Tibial artery (tissue), 4 donors: ENCODE measurements around the gene TMEM44.
A peak's percentile ranks its signal among the peaks of the same experiment; 100 is the strongest.
"Not testable (repeated sequence)": the region's sequence is repeated elsewhere in the genome, so short reads cannot be mapped to it uniquely, and the experiment has no call there.

Experiments used
- DNase-seq, 2 donors: peaks; one replicate each; pipeline ENCODE4 v3.0.0-alpha.2; 2019
- H3K27ac ChIP-seq, 2 donors: fragments of 200-600 bp; sonication (generic) in 1 of 2; 1 replicate in 1 of 2; 2 replicates in 1 of 2; pipeline ENCODE4 v1.5.1; 2018 to 2019; ENCODE audit warnings: mild to moderate bottlenecking in 1 of 2
- H3K27me3 ChIP-seq, 2 donors: fragments of 200-600 bp; sonication (generic) in 1 of 2; one replicate each; pipeline versions ENCODE4 v1.5.1 to v1.6.0; 2016 to 2019
- H3K36me3 ChIP-seq, 3 donors: fragments of 200-600 bp; sonication (generic) in 2 of 3; one replicate each; pipeline ENCODE4 v1.5.1; 2016 to 2019; ENCODE audit warnings: mild to moderate bottlenecking in 2 of 3
- H3K4me1 ChIP-seq, 4 donors: fragments of 200-600 bp; sonication (generic) in 2 of 4; 1 replicate in 3 of 4; 2 replicates in 1 of 4; pipeline ENCODE4 v1.5.1; 2016 to 2019
- H3K4me3 ChIP-seq, 2 donors: fragments of 200-600 bp; sonication (generic) in 1 of 2; 1 replicate in 1 of 2; 2 replicates in 1 of 2; pipeline ENCODE4 v1.5.1; 2018 to 2019; ENCODE audit warnings: mild to moderate bottlenecking in 2 of 2
- H3K9me3 ChIP-seq, 3 donors: fragments of 200-600 bp; sonication (generic) in 1 of 3; one replicate each; pipeline ENCODE4 v1.5.1; 2016 to 2019
- CTCF ChIP-seq, 2 experiments: fragments of 200-600 bp in 1 of 2; fragments of 450-650 bp in 1 of 2; IDR thresholded peaks; one replicate each; pipeline ENCODE4 v1.5.1; 2017 to 2019; ENCODE audit warnings: antibody characterized with exemption in 2 of 2, mild to moderate bottlenecking in 1 of 2, moderate library complexity in 1 of 2
- intact Hi-C: fragments of 100-400 bp; cut with DNase I; formaldehyde crosslinking; loops from one replicate; pipeline ENCODE4 v1.15.0; 2023; ENCODE audit warnings: low total_unique reads

TMEM44 gene

GRCh38 chr3:194548346-194549321 is 84.6 kb downstream of the TMEM44 start:
- DNase-seq: peak in 1 of 2 donors; percentile 48
- Histone ChIP-seq H3K27ac (peak overlapping the region; percentile 73 to 81), H3K36me3 (no peaks in the 10 kb centered on the region), H3K27me3 (no peaks in the 10 kb centered on the region), H3K4me3 (no peak overlapping the region), H3K9me3 (no peaks in the 10 kb centered on the region), H3K4me1 (peaks cover 0 to 41% (median 18%) of the 10 kb centered on the region in 4 donors)
- TF ChIP-seq CTCF (IDR thresholded peaks at IDR 0.05): no peak
- intact Hi-C loops: no loop called here

GRCh38 chr3:194547042-194547441 is 86.2 kb downstream of the TMEM44 start:
- intact Hi-C loops: no loop called here
- no peak for DNase-seq
- Histone ChIP-seq H3K4me1 (peaks cover 0 to 29% (median 18%) of the 10 kb centered on the region in 4 donors), H3K4me3 (no peak overlapping the region), H3K36me3 (no peaks in the 10 kb centered on the region), H3K9me3 (no peaks in the 10 kb centered on the region), H3K27ac (no peak overlapping the region), H3K27me3 (no peaks in the 10 kb centered on the region)
- TF ChIP-seq CTCF (IDR thresholded peaks at IDR 0.05): no peak

GRCh38 chr3:194545538-194545937 is 87.7 kb downstream of the TMEM44 start:
- H3K27ac ChIP-seq, H3K36me3 ChIP-seq, H3K4me3 ChIP-seq, H3K27me3 ChIP-seq, H3K9me3 ChIP-seq, intact Hi-C loops: not testable (repeated sequence)
- H3K4me1 ChIP-seq: peaks cover 0 to 28% (median 19%) of the 10 kb centered on the region in 4 donors
- peak in 1 of 2 donors; percentile 19 for DNase-seq

DNA sequence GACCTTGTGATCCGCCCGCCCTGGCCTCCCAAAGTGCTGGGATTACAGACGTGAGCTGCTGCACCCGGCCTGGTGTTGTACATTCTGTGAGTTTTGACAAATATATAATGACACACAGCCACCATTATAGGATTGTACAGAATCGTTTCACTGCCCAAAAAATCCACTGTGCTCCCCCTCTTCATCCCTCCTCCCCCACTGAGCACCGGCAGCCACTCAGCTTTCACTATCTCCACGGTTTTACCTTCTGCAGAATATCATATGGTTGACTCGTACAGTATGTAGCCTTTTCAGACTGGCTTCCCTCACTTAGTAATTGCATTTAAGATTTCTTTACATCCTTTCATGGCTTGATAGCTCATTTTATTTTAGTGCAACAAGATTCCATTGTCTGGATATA is 89.7 kb downstream of the TMEM44 start:
- H3K9me3 ChIP-seq: no peaks in the 10 kb centered on the region
- no peak overlapping the region for H3K27ac ChIP-seq
- H3K27me3 ChIP-seq: no peaks in the 10 kb centered on the region
- no peak for DNase-seq
- no peak for TF ChIP-seq CTCF (IDR thresholded peaks at IDR 0.05)
- no peaks in the 10 kb centered on the region for H3K36me3 ChIP-seq
- intact Hi-C loops: no loop called here
- peaks cover 0 to 16% (median 5%) of the 10 kb centered on the region in 4 donors for H3K4me1 ChIP-seq
- no peak overlapping the region for H3K4me3 ChIP-seq

DNA sequence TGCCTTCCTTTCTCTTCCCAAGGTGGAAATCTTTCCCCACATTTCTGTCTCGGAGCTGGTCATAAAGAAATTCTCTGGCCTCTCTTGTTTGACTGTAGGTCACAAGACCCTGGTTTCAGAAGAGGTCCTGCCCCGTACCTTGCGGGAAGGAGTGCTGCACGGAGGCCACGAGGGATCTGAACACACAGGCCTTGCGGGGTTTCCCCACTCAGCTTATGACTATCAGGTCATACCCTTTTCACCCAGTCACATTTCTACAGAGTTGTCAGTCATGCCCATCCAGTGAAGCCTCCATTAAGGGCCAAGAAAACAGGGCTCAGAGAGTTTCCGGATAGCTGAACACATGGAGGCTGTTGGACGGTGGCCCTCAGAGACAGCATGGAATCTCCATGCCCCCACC is 91.7 kb downstream of the TMEM44 start:
- Histone ChIP-seq H3K36me3 (no peaks in the 10 kb centered on the region), H3K27me3 (no peaks in the 10 kb centered on the region), H3K4me1 (peaks cover 0 to 30% (median 11%) of the 10 kb centered on the region in 4 donors), H3K9me3 (no peaks in the 10 kb centered on the region), H3K4me3 (no peak overlapping the region), H3K27ac (no peak overlapping the region)
- intact Hi-C loops: no loop called here
- DNase-seq: peak in 1 of 2 donors; percentile 45
- TF ChIP-seq CTCF (IDR thresholded peaks at IDR 0.05): no peak

DNA sequence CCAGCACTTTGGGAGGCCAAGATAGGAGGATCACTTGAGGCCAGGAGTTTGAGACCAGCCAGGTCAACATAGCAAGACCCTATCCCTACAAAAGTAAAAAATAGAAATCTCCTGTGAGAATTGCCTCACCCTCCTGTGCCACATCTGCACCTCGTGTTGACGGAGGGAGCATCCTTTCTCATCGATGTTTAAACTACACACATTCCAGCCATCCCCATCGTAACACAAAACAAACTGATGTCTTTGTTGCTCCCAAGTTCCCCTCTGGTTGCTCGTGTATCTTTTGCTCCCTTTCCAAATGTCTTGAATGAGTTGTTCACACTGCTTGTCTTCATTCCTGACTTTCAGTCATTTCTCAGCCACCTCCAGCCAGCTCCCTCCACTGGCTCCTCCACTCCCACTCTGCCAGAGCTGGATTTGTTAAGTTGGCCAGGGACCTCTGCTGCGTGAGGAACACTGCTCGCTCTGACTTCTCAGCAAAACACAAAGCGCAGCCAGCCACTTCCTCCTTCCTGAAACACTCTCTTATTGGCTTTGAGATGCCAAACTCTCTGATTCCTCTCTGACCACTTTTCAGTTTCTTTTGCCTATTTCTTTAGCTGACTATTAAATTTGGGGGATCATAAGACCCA is 92.8 kb downstream of the TMEM44 start:
- no peak for TF ChIP-seq CTCF (IDR thresholded peaks at IDR 0.05)
- Histone ChIP-seq H3K36me3 (no peaks in the 10 kb centered on the region), H3K27me3 (no peaks in the 10 kb centered on the region), H3K9me3 (no peaks in the 10 kb centered on the region), H3K27ac (peak overlapping the region; percentile 46 to 67), H3K4me3 (no peak overlapping the region), H3K4me1 (peaks cover 0 to 30% (median 11%) of the 10 kb centered on the region in 4 donors)
- peak; percentile 72 to 76 for DNase-seq
- intact Hi-C loops: no loop called here
